Fibroblast of mammary gland (primary cell): ENCODE measurements around the gene RRAS2.

Experiments
- DNase-seq: peaks from one replicate; pipeline ENCODE4 v3.0.0-alpha.2; 2010; ENCODE audit warnings: low read depth
- H3K4me3 ChIP-seq: 2 replicates; pipeline ENCODE4 v1.5.1; 2011; ENCODE audit warnings: low read depth, mild to moderate bottlenecking, low read length, moderate library complexity; ENCODE audit not compliant: control insufficient read depth
- TF ChIP-seq, protein P1 (sequence below): conservative IDR thresholded peaks from 2 replicates; pipeline ENCODE4 v1.5.1; 2011; ENCODE audit warnings: low read depth, low read length, inconsistent platforms; ENCODE audit not compliant: control insufficient read depth, insufficient read depth

Gene RRAS2

DNA sequence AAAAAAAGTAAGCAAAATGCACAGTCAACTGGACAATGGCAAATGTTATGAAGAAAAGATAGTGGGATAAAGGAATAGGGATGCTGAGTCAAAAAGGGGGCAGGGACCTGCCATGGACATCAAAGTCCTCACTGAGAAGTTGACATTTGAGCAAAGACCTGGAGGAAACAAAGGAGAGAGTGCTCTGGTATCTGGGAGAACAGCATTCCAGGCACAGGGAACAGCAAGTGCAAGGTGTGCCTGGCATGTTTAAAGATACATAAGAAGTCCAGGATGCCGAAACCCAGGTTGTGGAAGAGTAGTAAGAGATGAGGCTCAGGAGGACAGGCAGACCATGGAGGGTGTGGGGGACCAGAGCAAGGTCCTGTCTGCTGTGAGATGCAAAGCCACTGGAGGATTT is 123.3 kb downstream of the RRAS2 start:
- TF ChIP-seq, protein P1, sequence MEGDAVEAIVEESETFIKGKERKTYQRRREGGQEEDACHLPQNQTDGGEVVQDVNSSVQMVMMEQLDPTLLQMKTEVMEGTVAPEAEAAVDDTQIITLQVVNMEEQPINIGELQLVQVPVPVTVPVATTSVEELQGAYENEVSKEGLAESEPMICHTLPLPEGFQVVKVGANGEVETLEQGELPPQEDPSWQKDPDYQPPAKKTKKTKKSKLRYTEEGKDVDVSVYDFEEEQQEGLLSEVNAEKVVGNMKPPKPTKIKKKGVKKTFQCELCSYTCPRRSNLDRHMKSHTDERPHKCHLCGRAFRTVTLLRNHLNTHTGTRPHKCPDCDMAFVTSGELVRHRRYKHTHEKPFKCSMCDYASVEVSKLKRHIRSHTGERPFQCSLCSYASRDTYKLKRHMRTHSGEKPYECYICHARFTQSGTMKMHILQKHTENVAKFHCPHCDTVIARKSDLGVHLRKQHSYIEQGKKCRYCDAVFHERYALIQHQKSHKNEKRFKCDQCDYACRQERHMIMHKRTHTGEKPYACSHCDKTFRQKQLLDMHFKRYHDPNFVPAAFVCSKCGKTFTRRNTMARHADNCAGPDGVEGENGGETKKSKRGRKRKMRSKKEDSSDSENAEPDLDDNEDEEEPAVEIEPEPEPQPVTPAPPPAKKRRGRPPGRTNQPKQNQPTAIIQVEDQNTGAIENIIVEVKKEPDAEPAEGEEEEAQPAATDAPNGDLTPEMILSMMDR = no peak
- DNase-seq = no peak
- no peak overlapping the region for H3K4me3 ChIP-seq

DNA sequence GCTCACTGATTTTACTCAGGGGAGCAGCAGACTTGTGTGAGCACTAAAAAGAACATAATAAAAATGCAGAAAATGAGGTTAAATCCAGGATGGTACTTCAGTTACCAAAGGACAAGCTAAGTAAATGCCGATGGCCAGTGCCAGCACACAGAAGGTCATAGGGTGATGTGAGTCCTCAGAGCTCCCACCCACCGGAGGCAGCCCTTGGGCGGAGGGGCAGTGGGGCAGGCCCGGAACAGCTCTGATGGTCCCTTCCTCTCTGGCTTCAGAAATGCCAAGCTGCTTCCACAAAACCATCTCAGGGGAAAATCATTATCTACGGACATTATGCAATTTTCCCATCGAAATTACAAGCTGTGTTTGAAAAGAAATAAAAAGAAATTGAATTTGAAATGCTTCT is 124.5 kb downstream of the RRAS2 start:
- H3K4me3 ChIP-seq = no peak overlapping the region
- TF ChIP-seq, protein P1 = no peak
- no peak for DNase-seq

DNA sequence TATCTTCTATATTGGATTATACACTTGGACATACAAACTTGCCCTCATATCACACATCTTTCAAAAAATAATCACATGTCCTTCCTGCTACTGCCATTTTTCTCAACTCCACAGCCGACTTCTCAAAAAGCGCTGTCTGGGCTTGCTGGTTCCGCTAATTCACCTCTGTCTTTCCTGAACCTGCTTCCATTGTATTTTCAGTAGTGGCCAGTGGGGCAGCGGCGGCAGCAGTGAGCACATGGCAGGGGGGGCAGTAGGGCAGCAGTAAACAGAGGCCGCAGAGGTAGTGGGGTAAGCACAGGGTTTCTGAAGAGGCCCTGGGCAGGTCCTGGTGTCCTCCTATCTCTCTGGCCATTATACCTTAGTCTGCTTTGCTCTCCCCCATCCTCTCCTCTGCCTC is 126.3 kb downstream of the RRAS2 start:
- no peak for DNase-seq
- TF ChIP-seq, protein P1 = peak; percentile 23
- H3K4me3 ChIP-seq = no peak overlapping the region

DNA sequence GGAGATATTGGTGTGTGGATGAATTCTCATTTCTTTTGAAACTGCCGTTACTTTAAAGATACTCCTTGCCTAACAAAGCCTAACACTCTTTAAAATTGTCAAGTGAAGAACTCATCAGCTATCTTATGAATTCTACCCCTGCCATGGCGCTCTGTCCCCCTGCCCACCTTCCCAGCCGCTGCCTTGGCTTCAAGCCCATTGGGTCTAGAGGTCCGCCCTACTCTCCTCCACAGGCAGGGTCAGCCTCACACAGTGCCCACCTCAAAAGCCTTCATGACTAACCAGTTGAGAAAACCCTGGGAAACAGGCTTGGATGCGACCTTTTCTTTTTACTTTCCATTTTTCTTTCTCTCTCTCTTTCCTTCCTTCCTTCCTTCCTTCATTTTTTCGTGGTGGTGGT is 128.6 kb downstream of the RRAS2 start:
- no peak overlapping the region for H3K4me3 ChIP-seq
- TF ChIP-seq, protein P1 = no peak
- DNase-seq = no peak

DNA sequence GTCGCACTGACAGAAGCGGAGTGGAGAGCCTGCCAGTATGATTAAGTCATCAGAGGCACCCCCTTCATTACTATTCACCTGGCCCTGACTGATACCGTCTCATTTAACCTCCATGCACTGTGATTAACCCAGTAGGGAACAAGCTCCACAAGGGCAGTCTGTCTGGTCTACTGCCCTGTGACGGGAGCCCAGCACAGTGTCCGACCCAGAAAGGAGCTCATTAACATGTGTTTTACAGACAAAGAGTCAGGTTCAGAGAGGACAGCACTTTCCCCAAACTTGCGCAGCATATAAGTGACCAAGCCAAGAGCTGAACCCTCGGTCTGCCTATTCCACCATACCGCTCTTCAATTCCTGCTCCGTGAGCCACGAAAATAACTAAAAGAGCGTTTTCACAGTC is 129.5 kb downstream of the RRAS2 start:
- TF ChIP-seq, protein P1 = no peak
- H3K4me3 ChIP-seq = no peak overlapping the region
- no peak for DNase-seq

DNA sequence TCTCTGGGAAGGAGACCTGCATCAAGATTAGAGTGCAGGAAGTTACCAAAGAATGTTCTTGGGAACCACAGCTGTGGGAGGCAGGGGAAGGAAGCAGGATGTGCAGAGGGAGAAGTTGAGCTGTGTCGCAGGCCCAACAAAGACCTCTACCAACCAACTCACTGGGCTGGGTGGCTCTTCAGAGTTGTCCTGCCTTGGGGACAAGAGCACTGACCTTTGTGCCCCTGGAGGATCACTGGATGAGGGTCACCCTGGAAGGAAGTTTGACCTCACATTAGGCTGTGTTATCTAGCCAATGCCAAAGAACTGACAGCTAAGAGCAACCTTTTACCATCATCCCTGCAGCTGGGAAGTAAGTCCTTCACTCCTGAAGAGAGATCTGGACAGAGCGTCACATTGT is 130.6 kb downstream of the RRAS2 start:
- no peak overlapping the region for H3K4me3 ChIP-seq
- TF ChIP-seq, protein P1 = no peak
- DNase-seq = no peak
